ENCODE measurements around the gene TFEB. TPM values are rescaled to one million over a fixed set of nuclear protein-coding genes. Genes with fewer than 3 reads are reported as not detected.

Gene TFEB
- total and polyA plus RNA-seq, 7 donors, result 16.1 to 65.2 (median 40.9) TPM

GRCh38 chr6:41675992-41676391 is 59.4 kb downstream of the TFEB start:
- DNase-seq (no peak), ATAC-seq (no peak)
- WGBS, 3 donors, result 92 to 93% (median 93%) methylated on average over 6 of the region's 6 CpGs
- H3K27me3 ChIP-seq (ENCODE audit: insufficient read depth in 3 of 3, low read length in 2 of 3), result peaks cover 0 to 1% (median 0%) of the 10 kb centered on the region in 3 donors
- TF ChIP-seq CTCF (IDR thresholded peaks at IDR 0.05), result no peak
- no peaks in the 10 kb centered on the region for H3K4me1 ChIP-seq
- H3K9me3 ChIP-seq, result no peaks in the 10 kb centered on the region
- intact Hi-C loops (cut with DNase I), result no loop called here
- H3K4me3 ChIP-seq, result no peak overlapping the region
- no peak overlapping the region for H3K27ac ChIP-seq
- H3K36me3 ChIP-seq (ENCODE audit: insufficient read depth in 1 of 2, low read depth in 1 of 2), result no peaks in the 10 kb centered on the region

GRCh38 chr6:41675176-41675775 is 60.1 kb downstream of the TFEB start:
- H3K27me3 ChIP-seq (ENCODE audit: insufficient read depth in 3 of 3, low read length in 2 of 3), result peaks cover 0 to 1% (median 0%) of the 10 kb centered on the region in 3 donors
- no peaks in the 10 kb centered on the region for H3K36me3 ChIP-seq (ENCODE audit: insufficient read depth in 1 of 2, low read depth in 1 of 2)
- no peaks in the 10 kb centered on the region for H3K9me3 ChIP-seq
- DNase-seq (no peak), ATAC-seq (no peak)
- H3K4me1 ChIP-seq, result no peaks in the 10 kb centered on the region
- no peak overlapping the region for H3K27ac ChIP-seq
- WGBS, 3 donors, result 86 to 95% (median 91%) methylated on average over 6 of the region's 6 CpGs
- no peak overlapping the region for H3K4me3 ChIP-seq
- no peak for TF ChIP-seq CTCF (IDR thresholded peaks at IDR 0.05)
- intact Hi-C loops (cut with DNase I), result no loop called here

- H3K27me3 ChIP-seq (ENCODE audit: insufficient read depth in 3 of 3, low read length in 2 of 3), result peaks cover 0 to 1% (median 0%) of the 10 kb centered on the region in 3 donors
- no peak overlapping the region for H3K27ac ChIP-seq
- 83 to 89% (median 84%) methylated on average over 7 of the region's 7 CpGs for WGBS, 3 donors
- no peaks in the 10 kb centered on the region for H3K9me3 ChIP-seq
- ATAC-seq (no peak), DNase-seq (no peak)
- intact Hi-C loops (cut with DNase I), result no loop called here
- H3K4me1 ChIP-seq, result no peaks in the 10 kb centered on the region
- H3K36me3 ChIP-seq (ENCODE audit: insufficient read depth in 1 of 2, low read depth in 1 of 2), result no peaks in the 10 kb centered on the region
- no peak for TF ChIP-seq CTCF (IDR thresholded peaks at IDR 0.05)
- no peak overlapping the region for H3K4me3 ChIP-seq
These were observed 61.0 kb downstream of the TFEB start for GRCh38 chr6:41674231-41675000.

- DNase-seq (no peak), ATAC-seq (no peak)
- Histone ChIP-seq H3K27me3 (ENCODE audit: insufficient read depth in 3 of 3, low read length in 2 of 3) (peaks cover 0 to under 1% (median 0%) of the 10 kb centered on the region in 3 donors), H3K36me3 (ENCODE audit: insufficient read depth in 1 of 2, low read depth in 1 of 2) (no peaks in the 10 kb centered on the region), H3K4me1 (no peaks in the 10 kb centered on the region), H3K27ac (no peak overlapping the region), H3K9me3 (no peaks in the 10 kb centered on the region), H3K4me3 (no peak overlapping the region)
- no peak for TF ChIP-seq CTCF (IDR thresholded peaks at IDR 0.05)
- 58 to 67% (median 66%) methylated on average over 5 of the region's 5 CpGs for WGBS, 3 donors
- intact Hi-C loops (cut with DNase I), result no loop called here
These were observed 61.8 kb downstream of the TFEB start for GRCh38 chr6:41673704-41674000.

Data from psoas muscle (tissue), 8 donors.